ENCODE measurements around the gene DNAJC27. TPM values are rescaled to one million over a fixed set of nuclear protein-coding genes. Genes with fewer than 3 reads are reported as not detected.

The DNAJC27 gene
- polyA plus RNA-seq, 1 of the 3 experiments (the other 2 are of a cell fraction), result 2.4 TPM

GRCh38 chr2:24920809-24921441 is 50.8 kb downstream of the DNAJC27 start:
- H3K27ac ChIP-seq (ENCODE audit: low read depth in 2 of 2, low read length in 1 of 2), result no peak overlapping the region
- ChIA-PET POLR2A (interaction anchor here (1.0 kb wide), 1 partner anchor 52 kb away, joined by 3 read pairs; no protein-coding TSS in a partner anchor), CTCF (interaction anchor here (0.6 to 3.1 kb wide), 11 partner anchors 8 to 744 kb away, joined by 3 to 11 read pairs (median 3); no protein-coding TSS in a partner anchor)

GRCh38 chr2:24920098-24920808 is 51.5 kb downstream of the DNAJC27 start, which contains the start of gene ADCY3:
ADCY3 (minus strand) TSS chr2:24920237; CDS start chr2:24918987, 1,250 bp downstream.
- ChIA-PET POLR2A (interaction anchor here (1.0 kb wide), 1 partner anchor 52 kb away, joined by 3 read pairs; no protein-coding TSS in a partner anchor), CTCF (interaction anchor here (0.6 to 3.1 kb wide), 9 partner anchors 9 to 209 kb away, joined by 3 to 11 read pairs (median 4); no protein-coding TSS in a partner anchor)
- H3K9ac ChIP-seq, result peak within 1 kb of the TSS; percentile 66
- H3K9me3 ChIP-seq, result no peaks in the 10 kb centered on the region
- no peaks in the 10 kb centered on the region for H3K9me2 ChIP-seq
- peak within 1 kb of the TSS; percentile 92 for H2AFZ ChIP-seq (ENCODE audit: low read depth)
- peaks cover 8% of the 10 kb centered on the region; the same call in 1 of the 2 replicates for H3K79me2 ChIP-seq (ENCODE audit: insufficient read depth)
- H3K27ac ChIP-seq (ENCODE audit: low read depth in 2 of 2, low read length in 1 of 2), result peak within 1 kb of the TSS in 1 of 2 experiments; percentile 1; a peak in 2 of 4 replicates
- peaks cover 6% of the 10 kb centered on the region for H3F3A ChIP-seq (replicated peaks; ENCODE audit: insufficient read depth)
- peaks cover 0 to 27% of the 10 kb centered on the region in 2 experiments; a peak in 1 of 4 replicates for H3K4me1 ChIP-seq (ENCODE audit: control insufficient read depth in 1 of 2, insufficient read depth in 2 of 2, low read depth in 1 of 2, low read length in 1 of 2)
- no peaks in the 10 kb centered on the region for H4K20me1 ChIP-seq (ENCODE audit: insufficient read depth)
- peak; percentile 90 for DNase-seq
- H3K4me2 ChIP-seq, result peak within 1 kb of the TSS; percentile 94
- 1% methylated on average over 25 of the region's 103 CpGs for WGBS (ENCODE audit: low lambda C conversion rate)
- H3K27me3 ChIP-seq (ENCODE audit: insufficient read depth), result no peaks in the 10 kb centered on the region
- no peaks in the 10 kb centered on the region for H3K36me3 ChIP-seq (replicated peaks in 1 of 2; ENCODE audit: control insufficient read depth in 1 of 2, insufficient read depth in 2 of 2, low read length in 1 of 2)
- H3K4me3 ChIP-seq (ENCODE audit: low read depth in 2 of 2, low read length in 1 of 2), result peak within 1 kb of the TSS; percentile 66 to 73
- TF ChIP-seq SIN3A (IDR thresholded peaks at IDR 0.05; ENCODE audit: borderline replicate concordance, low read depth, low read length), result peak; percentile 35; the same call in 1 of the 2 replicates
- TF ChIP-seq, protein P1, sequence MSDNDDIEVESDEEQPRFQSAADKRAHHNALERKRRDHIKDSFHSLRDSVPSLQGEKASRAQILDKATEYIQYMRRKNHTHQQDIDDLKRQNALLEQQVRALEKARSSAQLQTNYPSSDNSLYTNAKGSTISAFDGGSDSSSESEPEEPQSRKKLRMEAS (IDR thresholded peaks at IDR 0.05; ENCODE audit: low read depth), result peak; percentile 49; the same call in 1 of the 2 replicates
- TF ChIP-seq YY1 (IDR thresholded peaks at IDR 0.05; ENCODE audit: low read depth), result no peak
- TF ChIP-seq MXI1 (IDR thresholded peaks at IDR 0.05; ENCODE audit: low read depth, low read length), result peak; percentile 89
- TF ChIP-seq GATA2 (CRISPR knock-in tag; IDR thresholded peaks at IDR 0.05), result no peak

More at GRCh38 chr2:24920809-24921441, 50.8 kb downstream of the DNAJC27 start:
- peak; percentile 70 for DNase-seq
- H3F3A ChIP-seq (replicated peaks; ENCODE audit: insufficient read depth), result peaks cover 6% of the 10 kb centered on the region
- no peaks in the 10 kb centered on the region for H3K27me3 ChIP-seq (ENCODE audit: insufficient read depth)
- H3K4me1 ChIP-seq (ENCODE audit: control insufficient read depth in 1 of 2, insufficient read depth in 2 of 2, low read depth in 1 of 2, low read length in 1 of 2), result peaks cover 0 to 27% of the 10 kb centered on the region in 2 experiments; a peak in 1 of 4 replicates
- H3K36me3 ChIP-seq (replicated peaks in 1 of 2; ENCODE audit: control insufficient read depth in 1 of 2, insufficient read depth in 2 of 2, low read length in 1 of 2), result no peaks in the 10 kb centered on the region
- WGBS (ENCODE audit: low lambda C conversion rate), result 12% methylated on average over 13 of the region's 13 CpGs
- H4K20me1 ChIP-seq (ENCODE audit: insufficient read depth), result no peaks in the 10 kb centered on the region
- peak overlapping the region; percentile 90 for H2AFZ ChIP-seq (ENCODE audit: low read depth)
- peak overlapping the region; percentile 84 for H3K4me2 ChIP-seq
- H3K9me2 ChIP-seq, result no peaks in the 10 kb centered on the region
- no peak for TF ChIP-seq FOXM1 (IDR thresholded peaks at IDR 0.05; ENCODE audit: low read depth)
- TF ChIP-seq RAD21 (IDR thresholded peaks at IDR 0.05; ENCODE audit: low read length), result peak; percentile 32
- peak; percentile 23; the same call in 1 of the 2 replicates for TF ChIP-seq SMC3 (IDR thresholded peaks at IDR 0.05; ENCODE audit: low read depth, low read length)
- peak; percentile 64 for TF ChIP-seq CTCF (IDR thresholded peaks at IDR 0.05)
- no peak for TF ChIP-seq NRF1 (IDR thresholded peaks at IDR 0.05; ENCODE audit: low read depth, low read length)
- peak overlapping the region; percentile 48 for H3K9ac ChIP-seq
- peak overlapping the region; percentile 66 to 71 for H3K4me3 ChIP-seq (ENCODE audit: low read depth in 2 of 2, low read length in 1 of 2)
- no peaks in the 10 kb centered on the region for H3K9me3 ChIP-seq
- H3K79me2 ChIP-seq (ENCODE audit: insufficient read depth), result peaks cover 8% of the 10 kb centered on the region; the same call in 1 of the 2 replicates
